Activated naive CD8-positive, alpha-beta T cell (primary cell): ENCODE data around the gene NEDD1.
A peak's percentile ranks its signal among the peaks of the same experiment; 100 is the strongest.

Source experiments
- H3K27ac Mint-ChIP-seq: one replicate; pipeline ENCODE4 v1.8.0; 2021; ENCODE audit warnings: mixed read lengths
- H3K27me3 Mint-ChIP-seq: one replicate; pipeline ENCODE4 v1.8.0; 2021; ENCODE audit warnings: mixed read lengths
- H3K36me3 Mint-ChIP-seq: one replicate; pipeline ENCODE4 v1.8.0; 2021; ENCODE audit warnings: mixed read lengths
- H3K4me1 Mint-ChIP-seq: one replicate; pipeline ENCODE4 v1.8.0; 2021; ENCODE audit warnings: low read depth, mixed read lengths
- H3K4me3 Mint-ChIP-seq: one replicate; pipeline ENCODE4 v1.8.0; 2021; ENCODE audit warnings: mild to moderate bottlenecking, mixed read lengths
- H3K9me3 Mint-ChIP-seq: one replicate; pipeline ENCODE4 v1.8.0; 2021; ENCODE audit warnings: low read depth, mixed read lengths

Gene NEDD1

DNA sequence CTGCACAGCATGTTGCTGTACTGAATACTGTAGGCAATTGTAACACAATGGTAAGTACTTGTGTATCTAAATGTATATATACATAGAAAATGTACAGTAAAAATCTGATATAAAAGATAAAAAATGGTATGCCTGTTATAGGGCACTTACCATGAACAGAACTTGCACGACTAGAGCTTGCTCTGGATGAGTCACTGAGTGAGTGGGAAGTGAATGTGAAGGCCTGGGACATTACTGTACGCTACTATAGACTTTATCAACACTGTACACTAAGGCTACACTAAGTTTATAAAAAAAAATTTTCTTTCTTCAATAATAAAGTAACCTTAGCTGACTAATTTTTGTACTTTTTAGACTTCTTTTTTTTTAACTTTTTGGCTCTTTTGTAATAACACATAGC is 24.2 kb upstream of the NEDD1 start:
- Mint-ChIP-seq H3K36me3 (no peaks in the 10 kb centered on the region), H3K9me3 (no peaks in the 10 kb centered on the region), H3K4me1 (no peaks in the 10 kb centered on the region), H3K27ac (no peak overlapping the region), H3K4me3 (no peak overlapping the region), H3K27me3 (peaks cover 3% of the 10 kb centered on the region)

GRCh38 chr12:96883571-96883970 is 23.5 kb upstream of the NEDD1 start:
- H3K4me1 Mint-ChIP-seq, result no peaks in the 10 kb centered on the region
- H3K27ac Mint-ChIP-seq, result no peak overlapping the region
- H3K9me3 Mint-ChIP-seq, result no peaks in the 10 kb centered on the region
- peaks cover 1% of the 10 kb centered on the region for H3K27me3 Mint-ChIP-seq
- H3K4me3 Mint-ChIP-seq, result no peak overlapping the region
- no peaks in the 10 kb centered on the region for H3K36me3 Mint-ChIP-seq

DNA sequence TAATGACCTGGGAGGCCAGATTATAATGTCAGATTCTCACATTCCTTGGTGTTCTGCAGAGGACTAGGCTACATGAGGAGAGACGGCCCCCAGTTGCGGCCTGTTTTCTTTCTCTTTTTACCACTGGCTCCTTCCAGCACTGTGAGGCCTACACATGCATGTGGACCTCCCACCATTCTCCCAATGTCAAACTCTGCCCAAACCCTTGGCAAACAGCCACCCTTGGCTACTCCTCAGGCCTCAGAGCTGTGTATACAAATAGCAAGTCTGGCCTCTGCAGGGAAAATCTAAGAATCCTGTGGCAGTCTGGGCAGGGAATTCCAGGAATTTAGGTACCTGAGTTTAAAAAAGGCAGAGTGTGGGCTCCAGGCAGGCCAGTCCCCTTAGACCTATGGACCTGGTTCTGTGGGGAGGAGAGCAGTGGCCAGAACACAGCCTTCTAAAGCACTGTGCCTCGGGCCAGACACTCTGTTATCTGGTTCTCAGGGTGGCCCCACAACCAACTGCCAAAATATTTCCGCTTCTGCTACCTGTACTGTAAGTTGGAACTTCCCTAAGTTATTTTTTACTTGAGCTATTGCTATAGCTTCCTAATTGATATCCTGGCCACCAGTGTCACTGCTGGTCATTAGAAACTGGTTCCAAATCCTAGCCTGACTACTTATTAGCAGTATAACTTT is 19.9 kb upstream of the NEDD1 start:
- H3K27ac Mint-ChIP-seq, result no peak overlapping the region
- H3K9me3 Mint-ChIP-seq, result no peaks in the 10 kb centered on the region
- peaks cover 6% of the 10 kb centered on the region for H3K27me3 Mint-ChIP-seq
- H3K4me3 Mint-ChIP-seq, result no peak overlapping the region
- peaks cover 4% of the 10 kb centered on the region for H3K4me1 Mint-ChIP-seq
- no peaks in the 10 kb centered on the region for H3K36me3 Mint-ChIP-seq

DNA sequence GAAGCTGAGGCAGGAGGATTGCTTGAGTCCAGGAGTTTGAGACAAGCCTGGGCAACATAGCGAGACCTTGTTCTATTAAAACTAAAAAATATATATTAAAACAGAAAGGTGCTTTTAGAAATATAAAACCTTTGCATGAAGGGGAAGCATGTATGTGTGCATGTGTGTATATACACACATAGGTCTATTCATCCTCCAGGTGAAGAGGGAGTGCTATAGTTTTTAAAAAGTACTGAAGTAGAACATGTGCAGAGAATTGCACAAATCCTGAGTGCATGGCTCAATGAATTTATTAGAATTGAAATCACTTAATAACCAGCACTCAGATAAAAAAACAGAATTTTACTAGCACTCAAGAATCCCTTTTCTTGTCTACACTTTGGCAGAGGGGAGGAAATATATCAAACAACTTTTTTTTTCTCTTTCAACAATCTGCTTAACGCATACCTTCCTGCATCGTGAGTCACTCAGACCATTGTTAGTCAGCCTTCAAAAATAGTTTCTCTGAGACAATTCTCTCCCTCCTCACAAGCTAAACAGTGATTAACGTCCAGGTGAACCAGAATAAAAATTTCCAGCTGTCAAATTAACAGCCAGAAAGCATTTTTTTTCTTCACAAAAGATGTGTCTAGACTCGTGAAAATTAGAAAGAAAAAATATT is 17.7 kb upstream of the NEDD1 start:
- Mint-ChIP-seq H3K36me3 (peaks cover 3% of the 10 kb centered on the region), H3K9me3 (no peaks in the 10 kb centered on the region), H3K27me3 (peaks cover 6% of the 10 kb centered on the region), H3K4me1 (peaks cover 4% of the 10 kb centered on the region), H3K4me3 (no peak overlapping the region), H3K27ac (no peak overlapping the region)

- no peaks in the 10 kb centered on the region for H3K9me3 Mint-ChIP-seq
- no peak overlapping the region for H3K4me3 Mint-ChIP-seq
- H3K36me3 Mint-ChIP-seq, result peaks cover 3% of the 10 kb centered on the region
- peaks cover 4% of the 10 kb centered on the region for H3K4me1 Mint-ChIP-seq
- H3K27ac Mint-ChIP-seq, result no peak overlapping the region
- peaks cover 6% of the 10 kb centered on the region for H3K27me3 Mint-ChIP-seq
Observed at GRCh38 chr12:96890331-96890730, 16.7 kb upstream of the NEDD1 start.

- Mint-ChIP-seq H3K4me3 (no peak overlapping the region), H3K4me1 (peaks cover 4% of the 10 kb centered on the region), H3K27me3 (peaks cover 6% of the 10 kb centered on the region), H3K9me3 (no peaks in the 10 kb centered on the region), H3K36me3 (peaks cover 3% of the 10 kb centered on the region), H3K27ac (no peak overlapping the region)
Observed at GRCh38 chr12:96892104-96892503, 15.0 kb upstream of the NEDD1 start.

GRCh38 chr12:96897421-96897820 is 9.6 kb upstream of the NEDD1 start:
- Mint-ChIP-seq H3K9me3 (no peaks in the 10 kb centered on the region), H3K4me3 (no peak overlapping the region), H3K36me3 (peaks cover 3% of the 10 kb centered on the region), H3K27me3 (no peaks in the 10 kb centered on the region), H3K4me1 (no peaks in the 10 kb centered on the region), H3K27ac (no peak overlapping the region)

DNA sequence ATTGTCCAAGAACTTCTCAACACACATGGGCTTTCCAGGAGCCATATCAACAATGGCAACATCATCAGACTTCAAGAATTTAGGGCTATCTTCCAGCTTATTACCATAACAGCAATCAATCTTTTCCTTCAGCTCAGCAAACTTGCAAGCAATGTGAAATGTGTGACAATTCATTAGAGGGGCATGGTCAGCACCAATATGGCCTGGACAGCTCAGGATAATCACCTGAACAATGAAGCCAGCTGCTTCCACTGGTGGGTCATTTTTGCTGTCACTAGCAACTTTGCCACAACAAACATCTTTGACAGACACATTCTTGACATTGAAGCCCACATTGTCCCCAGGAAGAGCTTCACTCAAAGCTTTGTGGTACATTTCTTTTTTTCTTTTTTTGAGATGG is 5.9 kb upstream of the NEDD1 start:
- Mint-ChIP-seq H3K4me3 (no peak overlapping the region), H3K4me1 (peaks cover 3% of the 10 kb centered on the region), H3K9me3 (no peaks in the 10 kb centered on the region), H3K27ac (no peak overlapping the region), H3K27me3 (no peaks in the 10 kb centered on the region), H3K36me3 (no peaks in the 10 kb centered on the region)

GRCh38 chr12:96902076-96902475 is 5.0 kb upstream of the NEDD1 start:
- Mint-ChIP-seq H3K4me3 (no peak overlapping the region), H3K27ac (no peak overlapping the region), H3K4me1 (peaks cover 8% of the 10 kb centered on the region), H3K27me3 (no peaks in the 10 kb centered on the region), H3K36me3 (no peaks in the 10 kb centered on the region), H3K9me3 (no peaks in the 10 kb centered on the region)

DNA sequence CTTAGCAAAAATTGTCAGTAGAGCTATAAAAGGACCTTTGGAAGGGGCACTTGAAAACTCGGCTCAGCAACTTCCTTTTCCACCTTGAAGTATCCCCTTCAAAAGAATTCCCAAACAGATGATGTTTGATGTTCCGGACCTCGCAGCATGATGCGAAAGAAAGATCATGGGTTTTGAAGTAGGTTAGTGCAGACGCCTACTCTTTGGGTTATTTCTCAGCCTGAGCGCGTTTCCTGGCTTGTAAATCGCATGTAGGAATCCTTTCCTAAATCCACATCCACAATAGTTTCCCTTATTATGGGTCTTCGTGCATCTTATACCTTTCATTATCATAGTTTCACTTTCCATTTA is 584 bp upstream of the NEDD1 start:
- peak overlapping the region; percentile 97 for H3K4me3 Mint-ChIP-seq
- H3K27me3 Mint-ChIP-seq, result no peaks in the 10 kb centered on the region
- no peaks in the 10 kb centered on the region for H3K36me3 Mint-ChIP-seq
- H3K27ac Mint-ChIP-seq, result peak overlapping the region; percentile 96
- no peaks in the 10 kb centered on the region for H3K9me3 Mint-ChIP-seq
- H3K4me1 Mint-ChIP-seq, result peaks cover 43% of the 10 kb centered on the region

- peak overlapping the region; percentile 94 for H3K4me3 Mint-ChIP-seq
- H3K27ac Mint-ChIP-seq, result peak overlapping the region; percentile 95
- H3K36me3 Mint-ChIP-seq, result peaks cover 2% of the 10 kb centered on the region
- no peaks in the 10 kb centered on the region for H3K27me3 Mint-ChIP-seq
- no peaks in the 10 kb centered on the region for H3K9me3 Mint-ChIP-seq
- H3K4me1 Mint-ChIP-seq, result peaks cover 48% of the 10 kb centered on the region
Observed at GRCh38 chr12:96907671-96908422, 790 bp downstream of the NEDD1 start.

DNA sequence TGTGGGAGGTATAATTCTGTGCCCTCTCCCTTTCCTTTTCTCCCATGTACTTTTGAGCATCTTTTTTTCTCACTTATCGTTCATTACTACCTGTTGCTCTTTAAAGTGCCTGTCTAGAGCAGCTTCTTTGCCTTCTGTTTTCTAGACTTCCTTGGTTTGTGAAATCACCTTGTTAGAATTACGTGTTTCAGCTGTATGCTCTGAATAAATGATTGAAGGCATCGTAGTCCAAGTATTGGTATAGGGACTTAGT is 1.3 kb downstream of the NEDD1 start:
- Mint-ChIP-seq H3K36me3 (peaks cover 2% of the 10 kb centered on the region), H3K9me3 (no peaks in the 10 kb centered on the region), H3K4me3 (peak overlapping the region; percentile 94), H3K27me3 (no peaks in the 10 kb centered on the region), H3K27ac (peak overlapping the region; percentile 95), H3K4me1 (peaks cover 51% of the 10 kb centered on the region)

GRCh38 chr12:96912261-96912660 is 5.2 kb downstream of the NEDD1 start:
- Mint-ChIP-seq H3K4me3 (no peak overlapping the region), H3K36me3 (peaks cover 12% of the 10 kb centered on the region), H3K27ac (no peak overlapping the region), H3K27me3 (no peaks in the 10 kb centered on the region), H3K9me3 (no peaks in the 10 kb centered on the region), H3K4me1 (peaks cover 59% of the 10 kb centered on the region)

DNA sequence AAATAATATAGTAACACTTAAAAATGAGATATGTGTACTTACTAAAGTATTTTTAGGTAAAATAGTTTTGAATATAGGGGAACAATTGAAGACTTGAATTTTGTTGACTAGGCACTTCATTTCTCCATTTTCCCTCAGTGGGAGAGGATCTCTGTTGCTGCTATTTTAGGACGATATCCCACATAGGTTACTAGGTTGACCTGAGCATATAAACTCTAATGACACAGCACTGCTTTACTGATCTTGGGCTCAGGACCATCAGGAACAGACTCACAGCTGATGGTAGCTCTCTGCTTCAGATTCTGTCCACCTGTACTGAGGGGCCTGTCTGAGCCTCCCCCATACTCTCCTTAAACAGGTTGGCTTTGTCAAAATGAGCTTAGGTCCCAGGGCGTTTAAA is 5.9 kb downstream of the NEDD1 start:
- no peak overlapping the region for H3K27ac Mint-ChIP-seq
- H3K4me3 Mint-ChIP-seq, result no peak overlapping the region
- H3K4me1 Mint-ChIP-seq, result peaks cover 56% of the 10 kb centered on the region
- no peaks in the 10 kb centered on the region for H3K27me3 Mint-ChIP-seq
- H3K9me3 Mint-ChIP-seq, result no peaks in the 10 kb centered on the region
- peaks cover 12% of the 10 kb centered on the region for H3K36me3 Mint-ChIP-seq

DNA sequence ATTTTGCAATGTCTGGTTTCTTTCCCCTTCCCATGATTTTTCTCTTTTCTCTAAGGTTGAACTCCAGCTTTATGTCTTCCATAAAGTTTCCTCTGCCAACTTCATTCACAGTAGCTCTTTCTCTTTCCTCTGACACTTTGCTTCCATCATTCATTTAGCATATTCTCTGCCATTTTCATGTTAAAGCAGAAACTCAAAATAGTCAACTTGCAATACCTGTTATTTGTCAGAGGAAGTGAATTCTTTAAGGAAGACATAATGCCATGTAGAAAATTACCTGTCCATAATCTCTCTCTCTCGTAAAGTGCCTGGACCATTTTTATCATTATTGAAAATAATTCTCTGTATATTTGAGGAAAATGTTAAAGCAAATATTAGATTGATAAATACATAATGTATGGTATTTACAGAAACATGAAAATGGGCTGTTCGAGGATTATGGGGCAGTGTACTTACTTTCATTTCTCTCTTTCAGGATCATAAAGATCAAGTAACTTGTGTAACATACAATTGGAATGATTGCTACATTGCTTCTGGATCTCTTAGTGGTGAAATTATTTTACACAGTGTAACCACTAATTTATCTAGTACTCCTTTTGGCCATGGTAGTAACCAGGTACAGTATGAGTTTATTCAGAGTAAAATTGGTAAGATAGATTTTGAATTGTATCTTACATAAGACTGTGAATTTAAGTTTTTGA is 12.6 kb downstream of the NEDD1 start:
- Mint-ChIP-seq H3K27me3 (no peaks in the 10 kb centered on the region), H3K27ac (no peak overlapping the region), H3K36me3 (peaks cover 27% of the 10 kb centered on the region)

More for the DNA sequence above, 12.6 kb downstream of the NEDD1 start:
- Mint-ChIP-seq H3K4me1 (peaks cover 18% of the 10 kb centered on the region), H3K4me3 (no peak overlapping the region), H3K9me3 (peaks cover 4% of the 10 kb centered on the region)
